GM10266 (cell line): ENCODE results near the gene PRMT7.
A peak's percentile ranks its signal among the peaks of the same experiment; 100 is the strongest.

Experiments used
- DNase-seq: peaks from one replicate; pipeline ENCODE4 v3.0.0; 2012; ENCODE audit errors: extremely low spot score
- TF ChIP-seq, protein P1 (sequence below): IDR thresholded peaks from 2 replicates; pipeline ENCODE4 v1.5.1; 2012; ENCODE audit warnings: mild to moderate bottlenecking, low read depth; ENCODE audit not compliant: control insufficient read depth, insufficient read depth; ENCODE audit errors: missing control alignments

PRMT7 gene

GRCh38 chr16:68365167-68365817 is 54.5 kb downstream of the PRMT7 start:
- DNase-seq: no peak
- TF ChIP-seq, protein P1, sequence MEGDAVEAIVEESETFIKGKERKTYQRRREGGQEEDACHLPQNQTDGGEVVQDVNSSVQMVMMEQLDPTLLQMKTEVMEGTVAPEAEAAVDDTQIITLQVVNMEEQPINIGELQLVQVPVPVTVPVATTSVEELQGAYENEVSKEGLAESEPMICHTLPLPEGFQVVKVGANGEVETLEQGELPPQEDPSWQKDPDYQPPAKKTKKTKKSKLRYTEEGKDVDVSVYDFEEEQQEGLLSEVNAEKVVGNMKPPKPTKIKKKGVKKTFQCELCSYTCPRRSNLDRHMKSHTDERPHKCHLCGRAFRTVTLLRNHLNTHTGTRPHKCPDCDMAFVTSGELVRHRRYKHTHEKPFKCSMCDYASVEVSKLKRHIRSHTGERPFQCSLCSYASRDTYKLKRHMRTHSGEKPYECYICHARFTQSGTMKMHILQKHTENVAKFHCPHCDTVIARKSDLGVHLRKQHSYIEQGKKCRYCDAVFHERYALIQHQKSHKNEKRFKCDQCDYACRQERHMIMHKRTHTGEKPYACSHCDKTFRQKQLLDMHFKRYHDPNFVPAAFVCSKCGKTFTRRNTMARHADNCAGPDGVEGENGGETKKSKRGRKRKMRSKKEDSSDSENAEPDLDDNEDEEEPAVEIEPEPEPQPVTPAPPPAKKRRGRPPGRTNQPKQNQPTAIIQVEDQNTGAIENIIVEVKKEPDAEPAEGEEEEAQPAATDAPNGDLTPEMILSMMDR: no peak

- DNase-seq: no peak
These were observed 55.2 kb downstream of the PRMT7 start for GRCh38 chr16:68366062-68366461.

GRCh38 chr16:68367030-68367429 is 56.2 kb downstream of the PRMT7 start:
- peak; percentile 72 for DNase-seq

More at GRCh38 chr16:68366062-68366461, 55.2 kb downstream of the PRMT7 start:
- TF ChIP-seq, protein P1: no peak

DNA sequence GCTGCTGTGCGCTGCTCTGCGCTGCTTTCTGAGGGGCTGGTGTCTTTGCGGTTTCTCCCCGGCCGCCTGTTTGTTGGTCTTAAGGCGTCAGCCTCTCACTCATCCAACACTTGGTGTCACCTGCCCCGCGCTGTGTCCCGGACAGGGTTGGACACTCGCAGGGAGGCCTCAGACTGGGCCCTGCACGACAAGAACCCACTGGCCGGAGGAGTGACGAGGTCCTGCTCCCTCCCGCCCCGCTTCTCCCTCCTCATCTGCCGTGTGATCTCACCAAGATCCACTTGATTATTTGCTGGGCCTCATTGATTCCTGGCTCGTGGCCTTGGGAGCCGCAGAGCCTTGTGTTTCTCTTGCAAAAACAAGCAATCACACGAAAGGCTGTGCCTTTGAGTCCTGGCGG is 56.6 kb downstream of the PRMT7 start:
- TF ChIP-seq, protein P1: no peak
- no peak for DNase-seq

More at GRCh38 chr16:68367030-68367429, 56.2 kb downstream of the PRMT7 start:
- TF ChIP-seq, protein P1: peak; percentile 62

- no peak for DNase-seq
- TF ChIP-seq, protein P1: no peak
These were observed 57.1 kb downstream of the PRMT7 start for GRCh38 chr16:68367891-68368290.

- peak; percentile 70 for DNase-seq
- TF ChIP-seq, protein P1: no peak
These were observed 57.6 kb downstream of the PRMT7 start for GRCh38 chr16:68368301-68368888.

GRCh38 chr16:68369168-68369567 is 58.3 kb downstream of the PRMT7 start:
- peak; percentile 42 for DNase-seq
- TF ChIP-seq, protein P1: no peak
